MCF 10A (cell line): ENCODE results near the gene ST7L. TPM values are rescaled to one million over a fixed set of nuclear protein-coding genes. Genes with fewer than 3 reads are reported as not detected.
A peak's percentile ranks its signal among the peaks of the same experiment; 100 is the strongest.

Source experiments
- Bru-seq: library from RNA; stranded (reverse); fragments of 400-500 nt; gene quantifications from one replicate; lab custom pipeline; 2021; lab: Mats Ljungman, UMichigan
- BruChase-seq, 2 experiments: library from RNA; stranded (reverse); fragments of 400-500 nt; gene quantifications; one replicate each; lab custom pipeline; 2021; lab: Mats Ljungman, UMichigan
- BruUV-seq: library from RNA; stranded (reverse); fragments of 400-500 nt; replicated peaks from 2 replicates; lab custom pipeline; 2021; lab: Mats Ljungman, UMichigan
- CTCF ChIA-PET: fragments of 300-600 bp; sonication (Branson Sonifier 250); formaldehyde crosslinking; extraction: SDS; loops from one replicate; lab custom pipeline; 2021; ENCODE audit warnings: antibody characterized with exemption, inconsistent platforms; lab: Yijun Ruan, JAX
- POLR2A ChIA-PET: fragments of 300-600, 350-650 bp; sonication (Branson Sonifier 250); formaldehyde crosslinking; extraction: SDS; loops from one replicate; lab custom pipeline; 2020; ENCODE audit warnings: antibody characterized with exemption, inconsistent platforms; lab: Yijun Ruan, JAX
- DNase-seq: peaks from one replicate; pipeline ENCODE4 v3.0.0-alpha.2; 2018; ENCODE audit not compliant: unreplicated experiment
- H3K27ac Mint-ChIP-seq: one replicate; pipeline ENCODE4 v1.8.0; 2022; ENCODE audit warnings: mild to moderate bottlenecking, low read depth, mixed read lengths; ENCODE audit not compliant: unreplicated experiment
- H3K27me3 Mint-ChIP-seq: one replicate; pipeline ENCODE4 v1.8.0; 2022; ENCODE audit warnings: mixed read lengths; ENCODE audit not compliant: insufficient read depth, unreplicated experiment
- H3K36me3 Mint-ChIP-seq: one replicate; pipeline ENCODE4 v1.8.0; 2022; ENCODE audit warnings: mild to moderate bottlenecking, moderate library complexity, mixed read lengths; ENCODE audit not compliant: insufficient read depth, unreplicated experiment
- H3K4me1 Mint-ChIP-seq: one replicate; pipeline ENCODE4 v1.8.0; 2022; ENCODE audit warnings: mixed read lengths; ENCODE audit not compliant: insufficient read depth, unreplicated experiment
- H3K4me3 Mint-ChIP-seq: one replicate; pipeline ENCODE4 v1.8.0; 2022; ENCODE audit warnings: mild to moderate bottlenecking, moderate library complexity, mixed read lengths; ENCODE audit not compliant: unreplicated experiment
- H3K9me3 Mint-ChIP-seq: one replicate; pipeline ENCODE4 v1.8.0; 2022; ENCODE audit warnings: mixed read lengths; ENCODE audit not compliant: unreplicated experiment
- CTCF ChIP-seq: fragments of 200-600 bp; IDR thresholded peaks from one replicate; pipeline ENCODE4 v1.8.0; 2022; ENCODE audit warnings: antibody characterized with exemption, mild to moderate bottlenecking; ENCODE audit not compliant: unreplicated experiment
- intact Hi-C: fragments of 100-400 bp; cut with micrococcal nuclease; formaldehyde crosslinking; loops from 2 replicates; pipeline ENCODE4 v1.14.1; 2022
- long read RNA-seq: library from polyadenylated mRNA; stranded (forward); transcript quantifications from one replicate; pipeline ENCODE4 v2.0.0, GENCODE V29; 2022
- total RNA-seq: library from RNA; stranded (reverse); gene quantifications from 2 replicates; pipeline ENCODE4 v1.2.3, GENCODE V29; 2022

Gene ST7L
- total RNA-seq (25.5 and 29.1 TPM in 2 replicates), Bru-seq, nascent RNA (percentile 83 among the genes with signal in this experiment), BruChase-seq, experiment 1, labeled RNA remaining after a 6-hour chase (percentile 74 among the genes with signal in this experiment), BruChase-seq, experiment 2, labeled RNA remaining after a 2-hour chase (percentile 83 among the genes with signal in this experiment)
- long read RNA-seq, full-length matches to known transcripts = 22 of 96 reads
- long read RNA-seq, partial matches to known transcripts = 35 of 96 reads
- long read RNA-seq, other reads (novel, unspliced or antisense) = 39 of 96 reads

GRCh38 chr1:112618721-112619517, at the start of gene ST7L:
TSS of gene ST7L (minus strand) at chr1:112619141. CDS start at chr1:112619113, 28 bp downstream.
- intact Hi-C loops = loop anchor here (5.0 kb wide), 1 partner anchor 302 kb away; no protein-coding TSS in a partner anchor
- BruUV-seq = TSS peak; percentile 59
- POLR2A ChIA-PET = interaction anchor here (0.7 to 6.4 kb wide), 34 partner anchors 9 to 770 kb away, joined by 3 to 76 read pairs (median 6); partner anchors contain the start of genes CTTNBP2NL, MOV10, PPM1J and RHOC

GRCh38 chr1:112666946-112667345, 48.0 kb upstream of the ST7L start:
- DNase-seq = no peak
- H3K27me3 Mint-ChIP-seq = no peaks in the 10 kb centered on the region
- no peak for TF ChIP-seq CTCF
- ChIA-PET POLR2A (interaction anchor here (0.5 kb wide), 1 partner anchor 26 kb away, joined by 3 read pairs; no protein-coding TSS in a partner anchor), CTCF (no interaction called here)
- intact Hi-C loops = no loop called here
- H3K27ac Mint-ChIP-seq = no peak overlapping the region
- no peak overlapping the region for H3K4me3 Mint-ChIP-seq
- no peaks in the 10 kb centered on the region for H3K9me3 Mint-ChIP-seq
- no TSS peak for BruUV-seq
- H3K4me1 Mint-ChIP-seq = no peaks in the 10 kb centered on the region
- H3K36me3 Mint-ChIP-seq = peaks cover 95% of the 10 kb centered on the region

More at GRCh38 chr1:112618721-112619517, at the start of gene ST7L:
- no peaks in the 10 kb centered on the region for H3K27me3 Mint-ChIP-seq
- CTCF ChIA-PET = interaction anchor here (0.6 to 1.7 kb wide), 11 partner anchors 9 to 329 kb away, joined by 3 to 8 read pairs (median 4); partner anchors contain the start of gene MOV10
- peak within 1 kb of the TSS; percentile 97 for H3K4me3 Mint-ChIP-seq
- no peaks in the 10 kb centered on the region for H3K9me3 Mint-ChIP-seq
- peak; percentile 79 for DNase-seq
- peaks cover 37% of the 10 kb centered on the region for H3K36me3 Mint-ChIP-seq
- peaks cover 12% of the 10 kb centered on the region for H3K4me1 Mint-ChIP-seq
- TF ChIP-seq CTCF = no peak
- peak within 1 kb of the TSS; percentile 95 for H3K27ac Mint-ChIP-seq

GRCh38 chr1:112665857-112666256, 46.9 kb upstream of the ST7L start:
- intact Hi-C loops = no loop called here
- no peaks in the 10 kb centered on the region for H3K27me3 Mint-ChIP-seq
- no peak overlapping the region for H3K27ac Mint-ChIP-seq
- BruUV-seq = no TSS peak
- no peak for DNase-seq
- POLR2A ChIA-PET = interaction anchor here (2.9 kb wide), 1 partner anchor 9 kb away, joined by 23 read pairs; the partner anchor contains the start of gene MOV10
- no peak overlapping the region for H3K4me3 Mint-ChIP-seq
- no peaks in the 10 kb centered on the region for H3K4me1 Mint-ChIP-seq
- CTCF ChIA-PET = interaction anchor here (0.6 kb wide), 1 partner anchor 24 kb away, joined by 4 read pairs; no protein-coding TSS in a partner anchor
- peaks cover 95% of the 10 kb centered on the region for H3K36me3 Mint-ChIP-seq
- TF ChIP-seq CTCF = no peak
- H3K9me3 Mint-ChIP-seq = no peaks in the 10 kb centered on the region
